Hematopoietic multipotent progenitor cell treated with erythropoietin and hydrocortisone succinate and interleukin-3 and kit ligand, for 4 days (in vitro differentiated cells): ENCODE results near the gene PTPRD.

Experiments used
- DNase-seq: peaks from one replicate; pipeline ENCODE4 v3.0.0-alpha.2; 2015

Gene PTPRD

DNA sequence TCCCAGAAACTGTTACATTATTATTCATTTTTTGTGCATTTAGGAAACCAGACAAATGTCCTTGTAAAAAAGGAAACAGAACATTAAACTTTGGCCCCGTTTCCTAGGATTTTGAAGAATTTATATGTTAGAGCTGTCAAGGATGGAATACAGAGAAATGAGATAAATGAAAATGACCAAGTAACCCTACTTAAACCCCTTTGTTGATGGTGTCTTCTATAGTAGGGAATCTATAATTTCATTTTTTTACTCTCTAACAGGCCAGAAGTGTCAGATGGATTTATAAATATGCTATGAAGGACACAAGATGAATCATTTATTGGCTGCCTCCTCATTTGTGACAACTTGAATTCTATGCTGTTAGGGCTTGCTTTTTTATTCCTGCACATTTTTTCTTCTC lies 1047.1 kb downstream of the PTPRD start:
- DNase-seq: no peak

DNA sequence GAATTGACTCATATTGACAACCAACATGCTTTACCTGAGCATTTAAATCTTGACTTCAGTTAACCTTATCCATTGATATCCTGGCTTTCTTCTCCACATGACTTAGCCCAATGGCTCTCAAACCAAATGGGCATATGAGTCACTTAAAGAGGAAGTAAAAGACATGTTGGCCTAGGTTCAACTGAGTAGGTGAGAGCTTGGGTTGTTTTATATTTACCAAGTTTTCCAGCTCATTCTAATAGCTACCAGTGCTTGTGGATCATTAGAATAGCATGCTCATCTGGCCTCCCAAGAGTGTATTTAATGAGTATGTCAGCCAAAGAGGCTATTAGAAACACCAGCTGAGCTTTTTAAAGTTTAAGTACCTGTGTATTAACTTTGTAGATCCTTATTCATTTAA lies 1049.0 kb downstream of the PTPRD start:
- DNase-seq: no peak

DNA sequence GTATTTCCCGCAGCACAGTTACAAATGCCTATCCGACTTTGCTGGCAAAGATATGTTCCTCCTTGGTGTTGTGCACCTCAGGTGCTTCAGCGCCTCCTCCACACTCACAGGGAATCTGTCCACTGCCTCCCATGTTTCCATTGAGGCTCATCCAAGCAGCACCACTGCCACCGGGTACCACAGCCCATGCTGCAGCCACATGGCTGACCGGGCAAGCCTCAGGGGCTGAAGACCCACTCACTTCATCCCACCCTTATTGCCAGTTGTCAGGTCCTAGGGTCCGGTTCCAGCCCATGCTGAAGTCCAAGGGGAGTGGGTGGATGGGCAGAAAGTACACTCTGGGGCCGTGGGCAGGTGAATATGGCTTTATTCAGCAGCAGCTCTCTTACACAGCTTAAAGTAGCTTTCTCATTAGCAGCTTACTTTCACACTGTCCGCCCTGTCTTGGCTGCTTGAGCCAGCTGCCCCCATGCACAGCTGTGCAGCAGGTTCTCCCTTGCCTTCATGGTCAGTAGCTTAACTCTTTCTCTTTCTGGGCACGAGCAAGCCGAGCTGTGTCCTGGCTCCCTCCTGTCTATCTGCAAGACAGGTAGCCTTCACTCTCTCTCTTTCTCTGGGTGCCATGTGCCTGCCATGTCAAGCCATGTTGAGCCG lies 1052.3 kb downstream of the PTPRD start:
- no peak for DNase-seq

DNA sequence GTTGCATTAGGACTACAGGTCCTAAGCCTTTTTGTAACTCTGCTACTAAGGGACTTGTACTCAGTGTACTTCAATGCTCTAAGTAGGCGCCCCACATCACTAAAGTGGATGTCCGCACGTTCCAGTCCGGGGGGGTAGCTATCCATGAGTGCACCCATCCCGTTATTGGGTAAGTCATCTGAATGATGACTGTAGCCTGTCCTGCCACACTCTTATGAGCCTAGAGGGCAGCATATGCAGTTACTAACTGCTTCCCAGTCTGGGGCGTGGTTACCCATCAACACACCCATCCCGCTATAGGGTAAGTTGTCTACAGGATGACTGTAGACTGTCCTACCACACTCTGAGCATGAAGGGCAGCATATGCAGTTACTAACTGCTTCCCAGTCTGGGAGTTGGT lies 1053.9 kb downstream of the PTPRD start:
- DNase-seq: no peak

DNA sequence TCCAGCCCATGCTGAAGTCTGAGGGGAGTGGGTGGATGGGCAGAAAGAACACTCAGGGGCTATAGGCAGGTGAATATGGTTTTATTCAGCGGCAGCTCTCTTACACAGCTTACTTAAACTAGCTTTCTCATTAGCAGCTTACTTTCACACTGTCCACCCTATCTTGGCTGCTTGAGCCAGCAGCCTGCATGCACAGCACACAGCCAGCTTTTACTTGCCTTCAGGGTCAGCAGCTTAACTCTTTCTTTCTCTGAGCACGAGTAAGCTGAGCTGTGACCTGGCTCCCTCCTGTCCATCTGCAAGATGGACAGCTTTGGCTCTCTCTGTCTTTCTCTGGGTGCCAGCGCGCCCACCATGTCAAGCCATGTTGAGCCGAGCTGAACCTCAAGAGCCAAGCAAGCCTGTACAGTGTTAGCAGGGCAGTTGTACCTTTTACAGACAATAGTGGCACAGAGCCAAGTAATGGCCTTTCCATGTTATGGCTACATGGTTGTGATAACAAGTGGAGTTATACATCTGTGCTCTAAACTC lies 1054.9 kb downstream of the PTPRD start:
- DNase-seq: no peak

DNA sequence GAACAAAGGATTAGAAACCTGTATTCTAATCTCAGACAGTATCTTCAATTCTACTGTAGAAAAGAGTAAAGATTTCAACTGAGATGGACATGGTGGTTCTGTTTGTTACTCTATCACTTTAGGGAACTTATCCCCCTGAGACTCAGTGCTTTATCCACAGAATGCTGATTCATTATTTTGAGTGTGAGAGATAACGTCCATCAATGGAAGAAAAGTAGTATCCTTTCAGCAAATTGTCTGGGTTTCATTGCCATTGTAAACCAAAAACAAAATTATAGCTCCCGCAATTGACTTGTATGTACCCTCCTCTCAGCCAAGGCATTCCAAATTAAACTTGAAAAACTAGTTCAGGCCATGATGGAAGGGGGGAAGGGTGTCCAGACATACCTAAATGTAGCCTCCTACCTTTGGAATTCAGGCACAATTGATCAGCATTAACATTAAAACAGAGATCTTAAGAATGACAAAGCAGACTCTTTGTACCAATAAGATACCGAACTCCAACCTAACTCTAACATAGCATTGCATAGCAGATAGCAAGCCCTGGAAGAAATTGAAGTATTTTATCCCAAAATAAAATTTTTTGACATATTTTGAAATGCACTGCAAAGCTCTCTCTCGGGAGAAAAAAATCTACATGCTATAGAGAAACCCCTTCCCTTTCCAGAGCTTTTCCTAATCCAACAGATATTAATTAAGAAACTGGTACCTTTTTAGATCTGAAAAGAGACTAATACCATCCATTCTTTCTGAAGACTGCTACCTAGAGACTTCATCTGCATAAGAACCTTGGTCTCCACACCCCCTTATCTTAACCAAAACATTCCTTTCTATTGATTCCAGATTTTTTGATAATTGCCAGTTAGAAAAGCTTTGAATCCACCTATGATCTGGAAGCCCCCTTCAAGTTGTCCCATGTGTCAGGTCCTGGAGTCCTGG lies 1055.7 kb downstream of the PTPRD start:
- DNase-seq: no peak

DNA sequence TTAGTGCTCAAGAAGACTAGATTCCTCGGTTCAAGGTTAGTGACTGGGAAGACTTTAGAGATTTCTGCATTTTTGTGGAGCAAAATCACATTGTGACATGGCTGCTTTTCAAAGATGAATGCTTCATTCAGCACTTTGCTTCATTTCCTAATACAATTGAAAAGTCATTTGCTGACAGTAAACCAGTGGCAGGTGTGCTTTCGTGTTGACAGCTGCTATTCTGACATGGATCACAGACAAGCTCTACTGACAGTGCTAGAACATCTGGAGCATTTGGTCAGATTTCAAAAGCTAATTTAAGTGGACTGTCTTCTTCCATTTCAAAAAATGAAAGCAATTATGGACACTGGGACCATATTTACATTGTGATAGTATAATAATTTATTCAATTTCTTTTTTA lies 1060.1 kb downstream of the PTPRD start:
- no peak for DNase-seq

DNA sequence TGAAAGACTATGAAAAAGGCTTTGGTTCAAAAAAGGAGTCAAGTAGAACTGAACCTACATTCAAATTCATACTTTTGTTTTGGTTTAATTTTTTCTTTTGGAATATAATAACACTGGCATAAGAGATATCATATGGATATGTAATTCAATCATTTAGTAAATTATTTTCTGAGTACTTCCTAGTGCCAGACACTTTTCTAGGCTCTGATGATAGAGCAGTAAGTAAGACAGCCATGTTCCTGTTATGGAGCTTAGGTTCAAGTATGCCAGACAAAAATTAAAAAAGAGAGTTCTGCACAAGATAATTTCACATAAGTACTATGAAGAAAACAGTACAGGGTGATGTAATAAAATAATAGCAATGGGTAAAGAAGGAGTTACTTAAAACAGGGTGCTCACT lies 1074.0 kb downstream of the PTPRD start:
- no peak for DNase-seq

DNA sequence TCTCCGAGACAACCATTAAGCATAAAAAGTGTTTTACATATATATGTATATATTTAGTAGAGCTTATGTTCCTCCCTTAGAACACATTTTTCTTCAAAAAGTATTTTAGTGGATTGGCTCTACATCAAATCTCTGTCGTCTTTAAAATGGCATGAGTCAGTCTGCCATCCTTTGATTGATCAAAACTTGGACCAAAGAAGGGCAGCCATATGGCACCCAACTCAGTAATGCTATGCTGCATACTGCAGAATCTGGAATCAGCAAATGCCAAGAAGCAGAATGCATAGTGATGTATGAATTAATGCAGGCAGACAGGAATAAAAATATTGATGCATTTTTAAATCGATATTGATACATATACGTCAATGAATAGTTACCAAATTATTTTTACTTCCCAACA lies 1074.4 kb downstream of the PTPRD start:
- DNase-seq: no peak

DNA sequence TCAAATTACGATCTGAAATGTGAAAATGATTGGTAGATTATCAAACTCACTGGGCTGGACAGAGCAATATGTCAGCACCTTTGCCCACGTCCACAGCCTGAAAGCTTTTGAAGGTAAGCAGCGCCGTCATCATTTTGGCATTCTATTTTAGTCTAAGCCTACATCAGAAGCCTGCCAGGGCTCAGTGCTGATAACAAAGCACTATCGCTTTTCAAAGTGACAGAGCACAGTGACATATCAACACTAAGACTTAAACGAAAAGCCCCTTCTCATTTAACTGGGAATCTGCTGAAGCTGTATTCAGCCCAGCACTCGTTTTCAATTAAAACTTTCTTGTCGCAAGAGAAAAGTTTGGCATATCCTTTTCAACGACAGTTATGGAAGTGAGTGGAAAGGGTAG lies 1076.3 kb downstream of the PTPRD start:
- no peak for DNase-seq

DNA sequence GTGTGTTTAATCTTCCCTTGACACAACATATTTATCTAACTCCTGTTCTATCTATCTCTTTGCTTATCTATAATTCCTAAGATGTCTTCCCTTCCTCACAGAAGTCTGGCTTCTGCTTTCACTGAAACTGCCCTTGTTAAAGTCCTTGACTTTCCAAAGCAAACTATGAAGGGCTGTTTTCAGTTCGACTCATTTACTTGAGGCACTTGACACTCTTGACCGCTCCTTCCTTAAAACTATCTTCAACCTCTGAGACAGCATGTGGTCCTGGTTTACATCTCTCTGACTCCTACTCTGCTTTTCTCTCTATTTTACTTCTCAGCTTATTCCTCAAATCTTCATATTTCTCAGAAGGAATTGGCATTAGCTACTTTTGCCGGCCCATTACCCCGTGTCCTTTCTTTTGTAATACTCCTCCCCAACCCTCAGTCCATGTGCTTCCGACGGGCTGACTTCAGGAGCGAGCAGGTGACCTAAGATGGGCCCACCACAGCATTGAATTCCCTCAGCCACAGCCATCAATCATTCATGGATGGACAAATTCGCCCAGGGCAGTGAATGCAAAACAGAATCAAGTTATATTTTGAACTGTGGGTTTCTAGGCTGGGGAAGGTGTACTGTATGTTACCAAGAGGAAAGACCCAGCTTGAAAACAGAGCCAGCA lies 1089.2 kb downstream of the PTPRD start:
- DNase-seq: no peak

DNA sequence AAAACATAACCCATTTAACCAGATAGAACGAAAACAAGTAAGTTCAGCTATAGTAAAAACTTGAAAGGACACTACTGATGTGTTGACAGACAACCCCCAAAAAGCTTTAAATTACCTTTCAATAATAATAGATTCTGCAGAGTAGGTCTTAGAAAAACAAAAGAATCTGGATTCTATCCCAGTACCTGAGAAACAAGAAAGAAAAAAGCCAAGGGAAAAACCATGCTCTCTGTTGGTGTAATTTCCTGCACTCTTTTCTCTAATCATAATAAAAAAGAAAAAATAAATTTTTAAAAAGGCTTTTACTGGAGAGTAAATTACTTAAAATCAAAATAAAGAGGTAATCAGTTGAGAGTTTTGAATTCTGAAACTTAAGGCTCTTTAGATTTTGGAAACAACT lies 1090.4 kb downstream of the PTPRD start:
- DNase-seq: no peak

DNA sequence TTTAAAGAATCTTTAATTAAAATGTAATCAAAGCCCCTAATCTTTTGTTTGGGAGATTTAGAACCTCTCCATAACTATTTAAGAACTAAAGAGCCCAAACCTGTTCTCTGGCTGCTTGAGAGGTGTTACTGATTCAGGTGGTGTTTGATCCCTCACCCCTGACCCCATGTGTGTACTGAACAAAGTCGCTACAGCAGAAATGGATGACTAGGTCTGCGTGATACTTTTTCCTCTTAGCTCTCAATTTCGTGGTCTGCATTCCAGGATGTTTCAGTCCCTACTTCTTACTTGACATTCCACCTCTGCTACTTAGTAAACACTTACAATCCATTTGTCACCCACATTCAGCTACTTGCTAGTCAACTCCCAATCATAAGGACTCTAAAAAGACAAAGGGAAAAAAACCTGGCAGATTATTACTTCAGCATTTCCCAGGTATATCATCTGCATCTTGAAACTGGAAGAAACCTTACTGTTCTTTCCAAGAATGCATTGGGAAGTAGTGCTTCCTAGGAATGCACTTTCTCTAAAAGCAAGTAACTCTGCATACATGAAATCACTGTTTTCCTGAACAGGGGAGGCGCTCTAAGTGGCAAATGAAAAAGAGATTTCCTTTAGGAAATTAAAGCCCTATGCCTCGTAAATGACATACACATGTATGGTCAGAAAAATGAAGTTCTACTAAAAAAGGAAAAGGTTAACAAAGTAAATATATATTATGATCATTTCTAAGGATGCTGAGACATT lies 1091.6 kb downstream of the PTPRD start:
- DNase-seq: no peak

DNA sequence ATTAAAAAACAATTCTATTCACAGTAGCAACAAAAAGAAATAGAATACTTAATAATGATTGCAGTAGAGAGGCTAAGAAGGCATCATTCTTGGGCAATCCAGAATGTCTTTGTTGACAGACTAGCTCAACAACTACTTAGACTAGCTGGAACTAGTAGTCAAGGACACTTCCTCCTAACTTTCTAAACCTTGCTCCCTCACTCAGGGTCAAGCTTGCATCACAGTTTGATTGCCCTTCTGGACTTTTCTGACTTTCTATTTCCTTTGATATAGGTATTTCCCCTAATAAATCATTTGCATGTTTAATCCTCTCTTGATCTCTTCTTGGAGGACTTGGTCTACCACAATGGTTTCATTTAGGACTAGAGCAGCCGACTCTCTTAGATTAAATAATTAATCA lies 1107.9 kb downstream of the PTPRD start:
- DNase-seq: no peak

DNA sequence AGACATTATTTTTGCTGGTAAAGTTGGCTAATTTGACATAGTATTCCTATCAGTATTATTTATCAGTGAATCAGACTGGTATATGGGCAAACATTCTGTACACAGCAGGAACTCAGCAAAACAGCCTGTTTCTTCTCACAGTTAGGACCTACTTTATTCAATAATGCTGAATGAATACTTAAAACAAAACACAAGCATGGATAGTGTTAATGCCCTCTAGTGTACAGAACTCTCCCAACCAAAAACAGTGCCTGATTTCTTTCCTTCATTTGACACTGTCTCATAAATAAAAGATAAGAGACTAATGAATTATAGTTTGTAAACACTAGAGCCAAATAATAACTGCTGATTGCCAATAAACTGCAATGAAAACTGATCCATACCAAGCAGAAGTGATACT lies 1113.3 kb downstream of the PTPRD start:
- no peak for DNase-seq

DNA sequence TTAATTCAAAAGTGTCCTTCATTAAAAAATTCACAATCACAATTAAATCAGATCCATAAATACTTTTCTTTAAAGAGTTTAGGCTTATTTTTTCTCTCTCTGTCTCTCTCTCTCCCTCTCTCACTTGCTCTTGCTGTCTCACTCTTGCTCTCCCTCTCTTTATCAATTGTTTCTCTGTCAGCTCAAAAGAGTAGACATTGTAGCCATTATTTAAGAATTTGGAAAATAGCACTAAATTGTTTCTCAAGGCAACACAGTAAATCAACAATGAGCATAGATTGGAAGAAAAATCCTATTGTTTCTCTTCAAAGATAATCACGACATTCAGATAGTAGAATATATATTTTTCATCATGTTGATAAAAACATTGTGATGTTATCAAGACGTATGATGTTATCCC lies 1114.0 kb downstream of the PTPRD start:
- DNase-seq: no peak

DNA sequence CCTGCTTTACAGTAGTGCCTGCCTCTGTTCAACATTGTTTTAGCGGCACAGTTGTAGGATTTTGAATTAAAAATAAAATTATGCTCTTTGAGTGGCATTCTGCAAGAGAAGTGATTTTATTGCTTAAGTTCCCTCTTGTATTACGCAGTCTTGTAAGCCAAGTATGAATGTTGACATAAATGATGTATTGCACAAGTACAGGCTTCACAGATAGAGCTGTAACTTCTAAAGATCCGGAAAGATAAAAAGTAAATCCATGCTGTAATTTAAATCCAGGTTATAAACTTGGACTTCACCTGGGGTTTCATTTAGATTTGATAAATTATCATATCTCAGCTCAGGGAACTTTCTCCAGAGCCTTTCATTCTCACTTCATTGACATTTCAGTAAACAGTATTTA lies 1114.7 kb downstream of the PTPRD start:
- DNase-seq: peak; percentile 3

DNA sequence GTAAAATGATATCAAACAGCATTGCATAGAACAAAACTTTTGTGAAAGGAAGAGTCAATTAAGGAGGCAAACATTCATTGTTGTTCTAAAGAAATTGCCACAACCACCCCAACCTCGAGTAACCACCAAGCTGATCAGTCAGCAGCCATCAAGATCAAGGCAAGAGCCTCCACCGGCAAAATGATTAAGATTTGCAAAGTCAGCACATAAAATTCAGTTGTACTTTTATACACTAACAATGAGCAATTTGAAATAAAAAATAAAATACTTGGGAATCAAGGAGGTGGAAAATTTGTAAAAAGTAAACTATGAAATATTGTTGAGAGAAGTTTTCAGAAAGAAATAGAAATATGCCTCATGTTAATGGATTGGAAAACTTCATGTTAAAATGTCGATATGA lies 1118.5 kb downstream of the PTPRD start:
- no peak for DNase-seq

DNA sequence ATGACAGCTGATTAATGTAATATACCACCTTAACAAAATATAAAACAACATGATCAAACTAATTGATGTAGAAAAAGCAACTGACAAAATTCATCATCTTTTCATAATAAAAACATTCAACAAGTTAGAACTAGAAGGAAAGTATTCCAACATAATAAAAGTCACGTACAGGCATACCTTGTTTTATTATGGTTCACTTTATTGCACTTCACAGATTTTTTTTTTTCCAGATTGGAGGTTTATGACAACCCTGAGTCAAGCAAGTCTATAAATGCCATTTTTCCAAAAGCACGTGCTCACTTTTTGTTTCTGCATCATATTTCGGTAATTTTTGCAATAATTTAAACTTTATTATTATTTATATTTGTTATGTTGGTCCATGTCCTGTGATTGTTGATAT lies 1120.3 kb downstream of the PTPRD start:
- no peak for DNase-seq

DNA sequence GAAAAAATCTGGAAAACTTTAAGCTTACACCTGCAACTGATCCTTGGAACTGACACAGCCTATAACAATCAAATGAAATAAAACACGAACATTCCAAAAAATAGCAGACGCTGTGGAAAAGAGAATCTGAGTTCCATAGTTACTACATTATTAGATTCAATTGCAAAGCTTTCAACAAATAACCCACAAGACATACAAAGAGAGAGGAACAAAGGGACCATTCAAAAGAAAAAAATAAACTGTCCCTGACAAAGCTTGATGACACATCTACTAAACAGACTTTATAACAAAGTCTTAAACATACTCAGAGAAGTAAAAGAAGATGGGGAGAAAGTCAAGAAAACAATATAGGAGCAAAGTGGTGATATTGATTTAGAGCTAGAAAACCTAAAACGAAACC lies 1123.6 kb downstream of the PTPRD start:
- no peak for DNase-seq

DNA sequence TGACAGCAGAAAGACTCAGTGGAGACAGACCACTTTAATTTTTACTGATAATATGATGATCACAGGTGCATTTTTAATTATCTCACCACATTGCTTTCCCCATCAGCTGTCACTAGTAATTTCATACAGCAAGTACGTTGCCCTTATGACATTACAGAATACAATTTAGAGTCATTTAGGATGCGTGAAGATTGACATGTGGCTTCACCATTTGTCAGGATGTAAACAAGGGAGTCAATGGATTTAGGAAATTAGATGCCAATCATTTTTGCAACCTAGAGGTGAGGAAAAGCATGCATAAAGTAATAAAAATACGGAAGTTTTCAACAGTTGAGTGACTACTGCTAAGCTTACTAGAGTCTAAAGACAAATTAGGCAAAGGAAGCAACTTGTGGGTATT lies 1129.6 kb downstream of the PTPRD start:
- no peak for DNase-seq

DNA sequence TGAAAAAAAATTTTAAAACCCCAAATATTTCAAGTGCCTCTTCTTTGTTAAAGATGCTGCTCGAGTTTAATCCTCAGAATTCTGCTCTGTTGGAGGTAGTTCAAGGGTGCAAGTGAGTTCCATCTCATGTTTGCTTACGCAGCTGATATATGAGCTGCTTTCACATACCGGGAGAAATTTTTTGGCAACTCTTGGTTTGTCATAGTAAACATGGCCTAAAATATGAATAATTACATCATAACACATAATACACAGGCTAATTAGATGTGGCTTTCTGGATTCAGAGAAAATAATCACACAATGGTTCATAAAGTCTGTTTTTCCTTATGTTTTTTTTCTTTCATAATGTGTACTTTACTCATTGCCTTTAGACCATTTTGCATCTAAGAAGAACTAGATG lies 1134.1 kb downstream of the PTPRD start:
- no peak for DNase-seq

DNA sequence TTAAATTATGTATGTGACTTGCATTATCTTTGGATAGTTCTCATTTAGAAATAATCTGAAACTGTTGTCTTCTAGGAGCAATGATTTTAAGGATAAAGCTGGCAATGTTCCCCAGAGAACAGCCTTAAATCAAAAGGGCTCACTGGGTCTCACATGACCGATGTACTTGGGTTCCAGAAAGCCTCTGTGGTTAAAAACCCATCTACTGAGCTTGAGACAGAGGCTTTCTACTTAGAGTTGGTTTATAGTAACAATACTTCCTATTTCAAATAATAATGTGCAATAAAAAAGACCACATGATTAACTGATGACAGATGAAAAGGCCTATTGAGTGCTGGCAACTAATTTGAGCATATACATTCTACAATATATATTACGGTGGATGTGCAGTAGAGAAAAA lies 1143.5 kb downstream of the PTPRD start:
- no peak for DNase-seq
